Liver (tissue), 3 donors: ENCODE results near the gene RNF41.

Source experiments
- CTCF ChIP-seq: fragments of 150-350 bp; IDR thresholded peaks from 2 replicates; pipeline ENCODE4 v1.5.1; 2017; ENCODE audit warnings: improper control_type of control experiment, low read depth, low read length; ENCODE audit not compliant: missing input control
- JUND ChIP-seq, 2 donors: IDR thresholded peaks; 2 replicates each; pipeline ENCODE4 v1.6.1; 2016; ENCODE audit warnings: antibody characterized with exemption in 2 of 2
- MAX ChIP-seq: IDR thresholded peaks from 2 replicates; pipeline ENCODE4 v1.6.1; 2016; ENCODE audit warnings: antibody characterized with exemption
- TAF1 ChIP-seq: conservative IDR thresholded peaks from 2 replicates; pipeline ENCODE4 v1.6.1; 2016; ENCODE audit warnings: antibody characterized with exemption, mild to moderate bottlenecking
- donor health status: healthy.
- donor health status: healthy.

GRCh38 chr12:56248711-56249110, 27.0 kb upstream of the RNF41 start:
- TF ChIP-seq CTCF, result no peak
- TF ChIP-seq JUND (IDR thresholded peaks at IDR 0.05), result no peak
- no peak for TF ChIP-seq TAF1
- no peak for TF ChIP-seq MAX
